ENCODE data around the gene SPIB.

SPIB gene

DNA sequence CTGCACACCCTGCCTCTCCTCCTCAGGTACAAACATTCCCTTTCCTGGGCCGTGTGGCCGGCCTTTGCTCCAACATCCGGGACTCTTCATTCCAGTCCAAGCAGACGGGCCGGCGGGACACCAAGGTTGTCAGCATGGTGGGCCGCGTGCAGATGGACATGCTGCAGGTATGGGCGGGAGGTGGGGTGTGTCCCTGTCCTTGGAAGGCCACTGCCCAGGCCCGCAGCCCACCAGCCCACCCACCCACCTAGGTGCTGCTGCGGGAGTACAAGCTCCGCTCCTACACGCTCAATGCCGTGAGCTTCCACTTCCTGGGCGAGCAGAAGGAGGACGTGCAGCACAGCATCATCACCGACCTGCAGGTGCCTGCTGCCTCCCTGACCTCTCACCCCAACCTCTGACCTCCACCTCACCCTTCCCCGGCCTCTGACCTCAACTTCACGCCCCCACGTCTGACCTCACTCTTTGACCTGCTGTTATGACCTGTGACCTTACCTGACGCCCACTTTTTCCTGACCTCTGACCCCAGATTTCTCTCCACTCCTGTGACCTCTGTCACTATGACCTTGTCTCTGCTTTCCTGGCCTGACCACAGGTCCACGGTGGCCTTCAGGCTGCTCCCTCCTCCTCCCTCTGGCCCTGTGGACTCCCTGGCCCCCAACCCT lies 12.4 kb upstream of the SPIB start:
- Histone ChIP-seq H3K4me1 (ENCODE audit: insufficient read depth, low read length, poor library complexity, severe bottlenecking) (no peaks in the 10 kb centered on the region), H4K20me1 (ENCODE audit: insufficient read depth, low read length, poor library complexity, severe bottlenecking) (no peaks in the 10 kb centered on the region), H3K4me2 (ENCODE audit: low read depth, low read length, poor library complexity, severe bottlenecking) (no peak overlapping the region), H2AFZ (ENCODE audit: low read length) (no peak overlapping the region), H3K79me2 (ENCODE audit: insufficient read depth, low read length) (no peaks in the 10 kb centered on the region), H3K9me2 (replicated peaks; ENCODE audit: low read depth, low read length) (no peaks in the 10 kb centered on the region), H3K27me3 (ENCODE audit: insufficient read depth, low read length, poor library complexity, severe bottlenecking) (no peaks in the 10 kb centered on the region), H3K9ac (ENCODE audit: low read depth, low read length, poor library complexity, severe bottlenecking) (no peak overlapping the region), H3K9me3 (ENCODE audit: insufficient read depth, low read depth, low read length) (no peaks in the 10 kb centered on the region), H3K36me3 (ENCODE audit: insufficient read depth, low read length) (peaks cover 33% of the 10 kb centered on the region; the same call in 1 of the 2 replicates), H3F3A (ENCODE audit: low read depth) (no peaks in the 10 kb centered on the region), H3K4me3 (ENCODE audit: low read length, poor library complexity, severe bottlenecking) (no peak overlapping the region)
- TF ChIP-seq, protein P1, sequence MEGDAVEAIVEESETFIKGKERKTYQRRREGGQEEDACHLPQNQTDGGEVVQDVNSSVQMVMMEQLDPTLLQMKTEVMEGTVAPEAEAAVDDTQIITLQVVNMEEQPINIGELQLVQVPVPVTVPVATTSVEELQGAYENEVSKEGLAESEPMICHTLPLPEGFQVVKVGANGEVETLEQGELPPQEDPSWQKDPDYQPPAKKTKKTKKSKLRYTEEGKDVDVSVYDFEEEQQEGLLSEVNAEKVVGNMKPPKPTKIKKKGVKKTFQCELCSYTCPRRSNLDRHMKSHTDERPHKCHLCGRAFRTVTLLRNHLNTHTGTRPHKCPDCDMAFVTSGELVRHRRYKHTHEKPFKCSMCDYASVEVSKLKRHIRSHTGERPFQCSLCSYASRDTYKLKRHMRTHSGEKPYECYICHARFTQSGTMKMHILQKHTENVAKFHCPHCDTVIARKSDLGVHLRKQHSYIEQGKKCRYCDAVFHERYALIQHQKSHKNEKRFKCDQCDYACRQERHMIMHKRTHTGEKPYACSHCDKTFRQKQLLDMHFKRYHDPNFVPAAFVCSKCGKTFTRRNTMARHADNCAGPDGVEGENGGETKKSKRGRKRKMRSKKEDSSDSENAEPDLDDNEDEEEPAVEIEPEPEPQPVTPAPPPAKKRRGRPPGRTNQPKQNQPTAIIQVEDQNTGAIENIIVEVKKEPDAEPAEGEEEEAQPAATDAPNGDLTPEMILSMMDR (conservative IDR thresholded peaks at IDR 0.05; ENCODE audit: low read length): no peak
- no peak for TF ChIP-seq EZH2phosphoT487 (IDR thresholded peaks at IDR 0.05; ENCODE audit: borderline replicate concordance)

DNA sequence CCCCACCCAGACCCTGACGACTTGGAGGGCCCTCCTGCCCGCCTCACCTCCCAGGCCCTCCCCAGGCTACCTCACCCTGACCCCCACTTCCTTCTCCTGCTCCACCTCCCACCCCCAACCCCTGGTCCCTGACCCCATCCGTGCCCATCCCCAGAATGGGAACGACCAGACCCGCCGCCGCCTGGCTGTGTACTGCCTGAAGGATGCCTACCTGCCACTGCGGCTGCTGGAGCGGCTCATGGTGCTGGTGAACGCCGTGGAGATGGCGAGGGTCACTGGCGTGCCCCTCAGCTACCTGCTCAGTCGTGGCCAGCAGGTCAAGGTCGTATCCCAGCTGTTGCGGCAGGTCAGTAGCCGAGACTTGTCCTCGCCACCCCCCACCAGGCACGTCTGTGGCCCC lies 11.9 kb upstream of the SPIB start:
- H3K9ac ChIP-seq (ENCODE audit: low read depth, low read length, poor library complexity, severe bottlenecking): no peak overlapping the region
- no peaks in the 10 kb centered on the region for H3K9me3 ChIP-seq (ENCODE audit: insufficient read depth, low read depth, low read length)
- no peak overlapping the region for H2AFZ ChIP-seq (ENCODE audit: low read length)
- H3K4me1 ChIP-seq (ENCODE audit: insufficient read depth, low read length, poor library complexity, severe bottlenecking): no peaks in the 10 kb centered on the region
- no peak overlapping the region for H3K4me2 ChIP-seq (ENCODE audit: low read depth, low read length, poor library complexity, severe bottlenecking)
- TF ChIP-seq EZH2phosphoT487 (IDR thresholded peaks at IDR 0.05; ENCODE audit: borderline replicate concordance): no peak
- TF ChIP-seq, protein P1 (conservative IDR thresholded peaks at IDR 0.05; ENCODE audit: low read length): no peak
- H4K20me1 ChIP-seq (ENCODE audit: insufficient read depth, low read length, poor library complexity, severe bottlenecking): no peaks in the 10 kb centered on the region
- H3K9me2 ChIP-seq (replicated peaks; ENCODE audit: low read depth, low read length): no peaks in the 10 kb centered on the region
- no peaks in the 10 kb centered on the region for H3K79me2 ChIP-seq (ENCODE audit: insufficient read depth, low read length)
- peaks cover 31% of the 10 kb centered on the region; the same call in 1 of the 2 replicates for H3K36me3 ChIP-seq (ENCODE audit: insufficient read depth, low read length)
- H3K4me3 ChIP-seq (ENCODE audit: low read length, poor library complexity, severe bottlenecking): no peak overlapping the region
- no peaks in the 10 kb centered on the region for H3K27me3 ChIP-seq (ENCODE audit: insufficient read depth, low read length, poor library complexity, severe bottlenecking)
- H3F3A ChIP-seq (ENCODE audit: low read depth): no peaks in the 10 kb centered on the region

DNA sequence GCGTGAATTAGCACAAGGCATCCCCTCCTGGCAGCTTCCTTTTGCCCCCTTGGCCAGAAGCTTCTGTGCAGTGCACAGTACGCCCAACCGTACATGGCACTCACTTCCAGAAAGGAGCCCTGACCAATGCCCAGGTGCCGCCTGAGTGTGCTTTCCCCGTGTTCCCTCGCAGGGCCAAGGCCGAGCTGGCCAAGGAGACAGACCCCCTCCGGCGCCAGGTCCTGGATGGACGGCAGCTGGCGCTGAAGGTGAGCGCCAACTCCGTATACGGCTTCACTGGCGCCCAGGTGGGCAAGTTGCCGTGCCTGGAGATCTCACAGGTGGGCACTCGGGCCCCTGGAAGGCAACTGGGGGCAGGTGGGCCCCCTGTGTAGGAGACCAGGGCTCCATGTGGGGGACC lies 9.4 kb upstream of the SPIB start:
- Histone ChIP-seq H3K4me1 (ENCODE audit: insufficient read depth, low read length, poor library complexity, severe bottlenecking) (no peaks in the 10 kb centered on the region), H3K79me2 (ENCODE audit: insufficient read depth, low read length) (no peaks in the 10 kb centered on the region), H2AFZ (ENCODE audit: low read length) (no peak overlapping the region), H4K20me1 (ENCODE audit: insufficient read depth, low read length, poor library complexity, severe bottlenecking) (no peaks in the 10 kb centered on the region), H3K36me3 (ENCODE audit: insufficient read depth, low read length) (peaks cover 17% of the 10 kb centered on the region; the same call in 1 of the 2 replicates), H3K9me2 (replicated peaks; ENCODE audit: low read depth, low read length) (no peaks in the 10 kb centered on the region), H3K9ac (ENCODE audit: low read depth, low read length, poor library complexity, severe bottlenecking) (no peak overlapping the region), H3K27me3 (ENCODE audit: insufficient read depth, low read length, poor library complexity, severe bottlenecking) (no peaks in the 10 kb centered on the region), H3K4me3 (ENCODE audit: low read length, poor library complexity, severe bottlenecking) (no peak overlapping the region), H3K9me3 (ENCODE audit: insufficient read depth, low read depth, low read length) (no peaks in the 10 kb centered on the region), H3F3A (ENCODE audit: low read depth) (no peaks in the 10 kb centered on the region), H3K4me2 (ENCODE audit: low read depth, low read length, poor library complexity, severe bottlenecking) (no peak overlapping the region)
- TF ChIP-seq, protein P1 (conservative IDR thresholded peaks at IDR 0.05; ENCODE audit: low read length): no peak
- no peak for TF ChIP-seq EZH2phosphoT487 (IDR thresholded peaks at IDR 0.05; ENCODE audit: borderline replicate concordance)

Data from Loucy (cell line).